HG03097 (cell line): Measurements from ENCODE around the gene GNB1.
"Not testable (repeated sequence)": the region's sequence is repeated elsewhere in the genome, so short reads cannot be mapped to it uniquely, and the experiment has no call there.

Experiments used
- ATAC-seq: cut with Tn5 transposase; IDR thresholded peaks from one replicate; pipeline ENCODE4 v1.9.1; 2021; ENCODE audit not compliant: unreplicated experiment, low FRiP score

The GNB1 gene

DNA sequence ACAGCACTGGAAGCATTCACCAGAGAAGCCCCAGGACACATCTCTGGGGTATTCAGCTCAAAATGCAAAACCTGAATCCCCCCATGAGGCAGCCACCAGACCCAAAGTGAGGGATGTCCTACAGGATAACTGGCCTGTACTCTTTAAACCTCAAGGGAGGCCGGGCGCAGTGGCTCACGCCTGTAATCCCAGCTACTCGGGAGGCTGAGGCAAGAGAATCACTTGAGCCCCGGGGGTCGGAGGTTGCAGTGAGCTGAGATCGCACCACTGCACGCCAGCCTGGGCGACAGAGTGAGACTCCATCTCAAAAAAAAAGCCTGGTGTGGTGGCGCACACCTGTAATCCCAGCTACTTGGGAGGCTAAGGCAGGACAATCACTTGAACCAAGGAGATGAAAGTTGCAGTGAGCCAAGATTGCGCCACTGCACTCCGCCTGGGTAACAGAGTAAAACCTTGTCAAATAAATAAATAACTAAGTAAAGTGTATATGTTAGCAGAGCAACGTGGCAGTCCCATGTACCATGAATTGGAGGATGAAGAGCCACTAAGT lies 29.1 kb downstream of the GNB1 start:
- ATAC-seq = not testable (repeated sequence)

DNA sequence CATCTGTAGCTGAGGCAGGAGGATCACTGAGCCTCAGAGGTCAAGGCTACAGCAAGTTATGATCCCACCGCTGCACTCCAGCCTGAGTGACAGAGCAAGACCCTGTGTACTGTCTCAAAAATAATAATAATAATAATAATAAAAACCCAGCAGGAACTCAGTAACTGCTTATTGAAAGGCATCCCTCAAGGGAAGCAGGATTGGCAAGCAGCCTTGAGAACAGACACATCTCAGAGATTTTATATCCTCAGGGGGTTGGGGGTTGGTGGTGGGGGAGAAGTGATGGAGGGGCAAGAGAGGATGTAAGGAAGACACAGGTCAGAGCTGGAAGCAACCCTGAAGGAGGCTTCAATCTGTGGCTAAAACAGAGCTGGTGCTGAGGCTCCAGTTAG lies 29.6 kb downstream of the GNB1 start:
- ATAC-seq = no peak

DNA sequence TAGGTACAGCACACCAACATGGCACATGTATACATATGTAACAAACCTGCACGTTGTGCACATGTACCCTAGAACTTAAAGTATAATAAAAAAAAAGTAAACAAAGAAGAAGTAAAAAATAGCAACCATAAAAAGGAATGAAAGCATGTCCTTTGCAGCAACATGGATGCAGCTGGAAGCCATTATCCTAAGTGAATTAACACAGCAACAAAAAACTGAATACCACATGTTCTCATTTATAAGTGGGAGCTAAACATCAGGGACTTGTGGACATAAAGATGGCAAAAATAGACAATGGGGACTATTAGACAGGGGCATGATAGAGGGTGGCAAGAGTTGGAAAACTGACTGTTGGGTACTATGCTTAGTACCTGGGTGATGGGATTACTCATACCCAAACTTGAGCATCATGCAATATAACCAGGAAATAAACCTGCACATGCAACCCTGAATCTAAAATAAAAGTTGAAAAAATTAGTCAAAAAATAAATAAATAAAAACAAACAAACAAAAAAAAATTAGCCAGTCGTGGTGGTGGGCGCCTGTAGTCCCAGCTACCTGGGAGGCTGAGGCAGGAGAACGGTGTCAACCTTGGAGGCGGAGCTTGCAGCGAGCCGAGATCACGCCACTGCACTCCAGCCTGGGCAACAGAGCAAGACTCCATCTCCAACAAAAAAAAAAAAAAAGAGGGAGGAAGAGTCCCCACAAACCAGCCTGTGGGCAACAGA lies 30.8 kb downstream of the GNB1 start:
- ATAC-seq = not testable (repeated sequence)

DNA sequence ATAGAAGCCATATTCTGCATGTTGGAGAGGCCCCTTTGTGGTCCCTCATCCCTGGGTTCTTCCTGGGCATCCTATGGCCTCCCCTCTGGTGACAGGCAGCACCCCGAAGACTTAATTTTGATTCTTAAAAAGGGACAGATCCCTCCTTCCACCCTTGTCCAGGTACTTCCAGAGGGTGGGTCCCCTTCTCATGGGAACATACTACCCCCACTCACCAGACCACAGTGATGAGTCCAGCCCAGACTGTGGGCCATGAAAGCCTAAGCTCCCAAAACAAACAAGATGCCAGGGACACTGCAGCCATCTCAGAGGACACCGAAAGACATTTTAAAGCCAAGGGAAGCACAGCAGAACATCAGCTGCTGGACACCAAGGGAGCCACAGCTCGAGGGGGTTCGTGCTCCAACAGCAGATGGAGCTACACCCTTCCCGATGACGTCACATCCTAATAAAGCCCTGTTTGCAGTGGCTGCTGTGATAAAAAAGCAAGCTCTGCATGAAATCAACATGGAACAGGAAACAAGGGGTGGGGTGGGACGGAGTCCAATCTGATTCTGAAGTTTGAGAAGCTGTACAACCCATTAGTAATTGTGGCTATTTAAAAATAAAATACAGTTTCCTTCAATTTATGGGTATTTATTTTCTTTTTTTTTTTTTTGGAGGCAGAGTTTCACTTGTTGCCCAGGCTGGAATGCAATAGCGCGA lies 32.4 kb downstream of the GNB1 start:
- no peak for ATAC-seq

DNA sequence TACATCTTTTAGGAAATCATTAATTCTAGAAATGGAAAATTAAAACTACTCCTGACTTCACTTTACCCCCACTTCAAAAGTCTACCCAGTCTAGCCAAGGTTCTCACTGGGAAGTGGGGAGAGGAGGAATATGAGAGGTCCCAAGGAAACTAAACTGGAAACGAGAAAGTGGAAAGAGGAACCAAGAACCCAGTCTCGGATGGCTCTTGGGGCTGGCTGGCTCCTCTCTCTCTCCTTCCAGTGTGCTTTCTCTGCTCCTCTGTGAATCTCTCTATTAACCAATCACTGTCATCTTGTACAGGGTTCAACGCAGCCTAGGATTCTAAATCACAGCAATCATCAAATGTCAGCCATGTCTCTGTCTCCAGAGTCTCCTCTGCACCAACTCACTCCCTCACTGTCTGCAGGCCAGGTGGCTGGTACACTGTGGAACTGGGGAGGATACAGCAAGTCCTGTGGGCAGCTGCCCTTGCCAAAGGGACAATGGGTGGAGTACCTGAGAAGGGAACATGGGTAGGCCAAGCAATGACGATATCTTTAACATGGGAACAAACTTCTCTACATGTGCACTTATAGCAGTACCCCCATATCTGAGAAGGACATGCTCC lies 33.7 kb downstream of the GNB1 start:
- ATAC-seq = no peak

DNA sequence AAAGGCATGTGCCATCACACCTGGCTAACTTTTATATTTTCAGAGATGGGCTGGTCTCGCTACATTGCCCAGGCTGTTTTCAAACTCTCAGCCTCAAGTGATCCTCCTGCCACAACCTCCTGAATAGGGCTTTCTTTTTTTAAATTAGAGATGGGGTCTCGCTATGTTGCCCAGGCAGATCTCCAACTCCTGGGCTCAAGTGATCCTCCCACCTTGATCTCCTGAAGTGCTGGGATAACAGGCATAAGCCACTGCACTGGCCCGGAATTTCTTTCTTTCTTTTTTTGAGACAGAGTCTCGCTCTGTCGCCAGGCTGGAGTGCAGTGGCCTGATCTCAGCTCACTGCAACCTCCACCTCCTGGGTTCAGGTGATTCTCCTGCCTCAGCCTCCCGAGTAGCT lies 34.7 kb downstream of the GNB1 start:
- not testable (repeated sequence) for ATAC-seq

DNA sequence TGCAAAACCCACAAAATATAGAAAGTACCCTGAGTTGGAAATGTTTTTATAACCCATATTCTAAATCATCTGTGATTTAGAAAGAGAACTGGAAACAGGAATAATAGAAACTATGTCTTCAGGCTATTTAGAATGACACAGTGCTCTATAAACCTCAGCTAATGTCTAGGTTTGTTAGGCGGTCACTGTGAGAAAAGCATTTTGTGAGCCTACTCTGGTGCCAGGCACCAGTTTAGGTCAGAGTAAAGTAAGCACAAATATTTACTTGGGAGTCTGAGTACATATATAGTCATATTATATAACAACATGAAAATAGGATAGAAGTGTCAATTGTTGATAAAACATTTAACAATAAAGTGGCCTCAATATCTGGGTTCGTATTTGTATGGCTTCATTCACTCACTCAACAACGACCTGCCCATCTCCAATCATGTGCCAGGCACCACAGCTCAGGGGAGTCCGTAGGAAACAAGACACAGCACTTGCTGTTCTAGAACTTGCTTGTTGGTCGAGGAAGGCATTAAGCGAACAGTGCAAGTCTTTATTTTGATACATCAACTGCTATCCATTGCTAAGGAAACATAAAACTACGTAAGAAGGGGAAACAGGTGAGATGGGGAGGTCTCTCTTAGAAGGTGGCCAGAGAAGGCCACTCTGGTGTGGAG lies 37.2 kb downstream of the GNB1 start:
- no peak for ATAC-seq

DNA sequence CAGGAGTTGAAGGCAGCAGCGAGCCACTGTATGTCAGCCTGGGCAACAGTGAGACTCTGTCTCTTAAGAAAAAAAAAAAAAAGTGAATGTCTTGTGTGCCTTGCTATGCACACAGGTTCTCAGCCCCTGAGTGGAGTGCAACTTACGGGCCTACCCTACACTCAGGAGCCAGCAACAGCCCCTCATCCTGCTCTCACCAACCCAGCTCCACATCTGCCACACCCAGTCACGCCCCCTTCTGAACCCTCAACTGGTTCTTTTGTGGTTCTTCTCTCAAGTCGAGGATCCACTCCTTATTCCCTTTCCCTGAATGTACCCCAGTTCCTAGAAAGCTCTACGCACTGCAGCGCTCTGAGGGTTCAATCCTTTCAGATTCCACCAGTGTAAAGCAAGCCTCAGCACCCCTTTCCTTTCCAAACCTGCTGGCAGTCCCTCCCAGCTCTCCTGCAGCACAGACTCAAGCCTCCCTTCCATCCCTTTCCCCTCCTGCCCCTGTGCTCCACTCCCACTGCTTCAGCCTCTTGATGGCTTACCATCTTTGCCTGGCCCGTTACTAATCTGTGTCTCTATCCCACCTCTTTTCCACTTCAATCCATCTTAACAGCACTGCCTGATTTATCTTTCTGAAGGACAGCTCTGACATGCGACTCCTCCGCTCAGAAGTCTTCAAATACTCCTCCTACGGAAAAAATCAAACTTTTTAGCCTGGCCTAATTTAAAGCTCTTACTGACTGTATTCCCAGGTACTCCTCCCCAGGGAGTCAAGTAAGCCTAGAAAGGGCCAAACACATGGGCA lies 38.1 kb downstream of the GNB1 start:
- ATAC-seq = no peak

DNA sequence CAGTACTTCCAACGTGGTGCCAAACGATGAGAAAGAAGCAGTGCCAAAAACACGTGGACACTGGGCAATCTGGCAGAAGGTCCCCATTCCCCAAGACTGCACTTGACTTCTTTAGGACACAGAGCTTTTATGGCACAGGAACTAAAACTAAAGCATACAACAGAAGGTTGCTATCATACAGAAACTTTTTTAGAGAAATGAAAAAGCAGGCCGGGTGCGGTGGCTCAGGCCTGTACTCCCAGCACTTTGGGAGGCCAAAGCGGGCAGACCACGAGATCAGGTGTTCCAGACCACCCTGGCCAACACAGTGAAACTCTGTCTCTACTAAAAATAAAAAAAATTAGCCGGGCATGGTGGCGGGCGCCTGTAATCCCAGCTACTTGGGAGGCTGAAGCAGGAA lies 43.0 kb downstream of the GNB1 start:
- no peak for ATAC-seq

DNA sequence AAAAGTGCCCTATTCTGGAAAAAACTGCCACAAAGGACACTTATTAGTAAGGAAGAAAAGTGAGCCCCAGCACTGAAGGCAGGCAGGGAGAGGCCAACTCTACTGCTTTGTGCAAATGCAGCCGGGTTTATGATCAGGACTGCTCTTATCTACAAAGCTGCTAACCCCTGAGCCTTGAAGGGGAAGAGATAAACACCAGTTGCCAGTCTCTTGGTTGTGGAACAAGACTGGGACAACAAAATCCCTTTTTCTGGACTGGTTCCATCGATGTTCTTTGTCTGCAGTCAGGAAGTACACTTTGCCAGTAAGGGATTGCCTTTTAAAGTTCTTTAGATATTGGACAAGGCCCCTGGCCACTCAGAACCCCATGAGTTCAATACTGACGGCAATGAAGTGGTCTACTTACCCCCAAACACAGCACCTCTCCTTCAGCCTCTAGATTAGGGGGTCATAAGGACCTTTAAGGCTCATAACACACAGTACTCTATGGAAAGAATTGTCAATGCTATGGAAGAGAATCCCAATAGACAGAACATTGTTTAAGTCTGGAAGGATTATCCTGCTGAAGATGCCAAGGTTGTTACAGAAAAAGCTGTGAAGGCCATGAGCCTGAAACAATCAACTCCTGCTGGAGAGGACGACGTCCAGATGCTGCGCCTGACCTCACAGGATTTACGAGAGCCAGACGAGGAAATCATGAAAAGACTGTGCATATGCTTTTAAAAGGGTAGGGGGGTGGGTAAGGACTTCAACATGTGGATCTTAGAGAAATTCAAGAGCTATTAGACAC lies 43.6 kb downstream of the GNB1 start:
- ATAC-seq = no peak

DNA sequence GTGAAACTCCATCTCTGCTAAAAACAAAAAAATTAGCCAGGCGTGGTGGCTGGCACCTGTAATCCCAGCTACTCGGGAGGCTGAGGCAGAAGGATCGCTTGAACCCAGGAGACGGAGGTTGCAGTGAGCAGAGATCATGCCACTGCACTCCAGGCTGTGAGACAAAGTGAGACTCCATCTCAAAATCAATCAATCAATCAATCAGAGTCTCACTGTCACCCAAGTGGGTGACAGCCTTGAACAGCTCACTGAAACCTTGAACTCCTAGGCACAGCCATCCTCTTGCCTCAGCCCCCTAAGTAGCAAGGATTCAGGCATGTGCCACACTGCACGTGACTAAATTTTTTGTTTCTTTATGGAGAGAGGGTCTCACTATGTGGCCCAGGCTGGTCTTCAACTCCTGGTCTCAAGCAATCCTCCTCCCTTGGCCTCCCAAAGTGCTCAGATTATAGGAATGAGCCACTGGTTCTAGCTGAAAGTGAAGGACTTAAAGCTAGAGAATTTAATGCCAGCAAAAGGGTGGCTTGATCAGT lies 44.4 kb downstream of the GNB1 start:
- no peak for ATAC-seq

DNA sequence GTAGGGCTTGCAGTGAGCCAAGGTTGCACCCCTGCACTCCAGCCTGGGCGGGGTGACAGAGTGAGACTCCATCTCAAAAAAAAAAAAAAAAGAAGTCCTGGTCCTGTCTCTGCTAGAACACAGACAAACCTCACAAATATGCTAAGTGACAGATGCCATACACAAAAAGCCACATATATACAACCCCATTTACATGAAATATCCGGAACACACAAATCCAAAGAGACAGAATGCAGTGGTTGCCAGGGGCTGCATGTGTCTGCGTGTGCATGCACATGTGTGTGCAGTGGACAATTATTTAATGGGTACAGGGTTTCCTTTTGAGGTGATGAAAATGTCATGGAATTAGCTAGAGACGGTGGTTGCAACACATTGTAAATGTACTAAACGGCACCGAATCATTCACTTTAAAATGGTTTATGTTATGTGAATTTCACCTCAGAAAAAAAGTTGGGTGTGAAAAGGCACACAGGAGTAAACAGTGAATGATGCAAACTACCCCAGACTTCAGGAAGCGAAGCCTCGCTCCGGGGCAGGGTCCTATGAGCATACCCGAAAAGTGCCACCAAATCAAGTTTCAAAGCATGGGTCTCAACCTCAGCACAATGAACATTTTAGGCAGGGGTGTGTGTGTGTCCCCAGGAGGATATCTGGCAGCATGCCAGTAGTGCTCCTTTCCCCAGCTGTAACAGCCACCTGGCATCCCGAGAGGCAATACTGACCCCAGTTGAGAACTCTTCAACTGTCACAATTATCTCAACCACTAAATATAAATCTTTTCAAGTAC lies 48.3 kb downstream of the GNB1 start:
- no peak for ATAC-seq

DNA sequence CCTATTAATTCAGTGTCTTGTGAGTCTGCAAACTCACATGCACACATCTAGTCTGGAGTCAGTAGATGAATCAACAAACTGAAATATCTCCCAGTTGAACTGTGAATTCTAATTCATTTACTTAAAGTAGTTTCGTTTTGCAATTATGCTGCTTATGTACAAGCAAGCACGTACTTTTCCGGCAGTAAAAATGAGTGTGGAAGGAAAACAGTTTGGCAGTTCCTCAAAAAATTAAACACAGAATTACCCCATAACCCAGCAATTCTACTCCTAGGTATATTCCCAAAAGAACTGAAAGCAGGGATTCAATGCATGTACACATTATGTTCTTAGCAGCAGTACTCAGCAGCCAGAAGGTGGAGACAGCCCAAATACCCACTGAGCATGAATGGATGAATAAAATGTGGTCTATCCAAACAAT lies 49.3 kb downstream of the GNB1 start:
- no peak for ATAC-seq

DNA sequence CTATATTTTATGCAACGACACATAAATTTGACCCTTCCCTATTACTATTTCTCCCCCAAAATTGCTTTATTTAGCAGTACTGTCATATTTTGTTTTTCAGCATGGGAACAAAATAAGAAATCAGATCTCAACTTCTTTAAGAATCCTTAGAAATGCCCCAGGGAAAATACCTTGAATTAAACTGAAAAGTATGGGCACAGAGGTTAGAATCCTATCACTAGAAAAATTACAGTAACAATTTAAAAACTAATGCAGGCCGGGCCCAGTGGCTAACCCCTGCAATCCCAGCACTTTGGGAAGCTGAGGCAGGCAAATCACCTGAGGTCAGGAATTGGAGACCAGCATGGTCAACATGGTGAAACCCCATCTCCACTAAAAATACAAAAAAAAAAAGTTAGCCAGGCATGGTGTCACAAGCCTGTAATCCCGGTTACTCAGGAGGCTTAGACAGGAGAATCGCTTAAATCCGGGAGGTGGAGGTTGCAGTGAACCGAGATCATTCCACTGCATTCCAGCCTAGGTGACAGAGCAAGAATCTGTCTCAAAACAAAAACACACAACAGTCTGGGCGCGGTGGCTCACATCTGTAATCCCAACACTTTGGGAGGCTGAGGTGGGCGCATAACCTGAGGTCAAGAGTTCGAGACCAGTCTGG lies 51.4 kb downstream of the GNB1 start:
- ATAC-seq = no peak

DNA sequence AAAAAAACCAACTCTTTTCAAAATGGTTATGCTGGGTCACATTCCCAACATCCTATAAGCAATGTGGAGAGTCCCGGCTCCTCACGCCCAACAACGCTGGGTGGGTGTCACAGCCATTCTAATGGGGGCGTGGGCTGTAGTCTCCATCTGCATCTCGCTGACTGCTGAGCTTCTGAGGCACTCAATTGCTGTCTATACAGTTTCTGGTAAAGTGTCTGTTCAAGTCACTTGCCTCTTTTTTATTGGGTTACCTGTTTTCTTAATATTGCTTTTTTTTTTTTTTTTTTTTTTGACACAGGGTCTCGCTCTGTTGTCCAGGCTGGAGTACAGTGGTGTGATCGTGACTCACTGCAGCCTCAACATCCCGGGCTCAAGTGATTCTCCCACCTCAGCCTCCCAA lies 54.8 kb downstream of the GNB1 start:
- ATAC-seq = no peak

DNA sequence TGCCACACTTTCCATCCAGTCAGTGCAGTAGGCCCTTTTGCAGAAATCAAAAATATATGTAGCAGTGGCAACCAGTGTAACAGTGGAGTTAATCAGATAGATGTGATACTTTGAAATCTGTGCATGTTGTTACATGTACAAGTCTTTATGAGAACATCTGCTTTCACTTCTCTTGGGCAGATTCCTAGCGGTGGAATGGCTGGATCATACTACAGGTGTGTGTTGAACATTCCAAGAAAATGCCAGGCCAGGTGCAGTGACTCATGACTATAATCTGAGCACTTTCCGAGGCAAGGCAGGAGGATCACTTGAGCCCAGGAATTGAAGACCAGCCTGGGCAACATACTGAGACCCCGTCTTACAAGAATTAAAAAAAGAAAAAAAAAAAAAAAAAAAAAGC lies 55.3 kb downstream of the GNB1 start:
- no peak for ATAC-seq

DNA sequence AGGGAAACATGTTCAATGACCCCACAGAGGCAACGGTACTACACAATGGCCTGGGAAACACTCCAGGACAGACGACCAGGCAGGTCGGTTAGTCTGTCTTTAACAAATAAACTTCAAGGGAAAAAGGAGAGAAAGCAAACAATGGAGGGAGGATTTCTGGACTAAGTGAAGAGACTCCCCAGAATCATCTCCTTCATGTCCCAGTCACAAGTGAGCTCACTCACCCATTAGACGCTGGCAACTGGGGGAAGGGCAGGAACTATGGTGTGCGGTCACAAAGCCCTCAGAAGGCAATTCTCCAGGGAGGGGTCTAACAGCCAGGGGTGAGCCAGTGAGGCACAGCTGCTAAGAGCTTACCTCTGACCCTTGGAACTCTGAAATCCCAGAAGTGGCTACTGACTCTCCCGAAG lies 57.0 kb downstream of the GNB1 start:
- peak; percentile 58 for ATAC-seq

DNA sequence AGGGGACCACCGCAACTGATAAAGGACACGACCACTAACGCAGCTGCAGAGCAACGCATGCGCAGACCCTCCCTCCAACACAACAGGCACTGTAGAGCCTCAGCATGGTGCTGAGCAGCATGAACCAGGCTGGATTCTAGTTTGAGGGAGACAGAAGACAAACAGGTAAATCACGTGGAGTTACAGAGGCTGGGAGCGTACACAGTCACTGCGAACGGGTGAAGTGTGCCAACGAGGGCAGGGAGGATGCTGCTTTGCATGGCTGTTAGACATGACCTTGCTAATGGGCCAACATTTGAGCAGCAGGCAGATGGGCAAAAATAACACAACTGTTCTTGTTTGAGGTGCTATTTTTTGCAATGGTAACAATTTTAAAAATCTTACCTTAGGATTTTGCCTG lies 57.4 kb downstream of the GNB1 start:
- no peak for ATAC-seq
